ENCODE results near the gene DAND5.
"Not testable (repeated sequence)": the region's sequence is repeated elsewhere in the genome, so short reads cannot be mapped to it uniquely, and the experiment has no call there.

The DAND5 gene

GRCh38 chr19:12948612-12949362, 20.6 kb upstream of the DAND5 start:
- Histone ChIP-seq H3K27ac (ENCODE audit: poor library complexity, severe bottlenecking) (no peak overlapping the region), H3K27me3 (ENCODE audit: insufficient read depth, poor library complexity, severe bottlenecking) (no peaks in the 10 kb centered on the region), H3K36me3 (ENCODE audit: low read depth) (peaks cover 87% of the 10 kb centered on the region), H3K4me1 (ENCODE audit: insufficient read depth, poor library complexity, severe bottlenecking) (peaks cover 16% of the 10 kb centered on the region), H3K4me3 (ENCODE audit: severe bottlenecking) (no peak overlapping the region), H3K9me3 (ENCODE audit: severe bottlenecking) (no peaks in the 10 kb centered on the region)
- ATAC-seq (ENCODE audit: low read depth), result no peak
- no peak for TF ChIP-seq CTCF (IDR thresholded peaks at IDR 0.05; ENCODE audit: poor library complexity, severe bottlenecking)
- DNase-seq (ENCODE audit: low spot score), result no peak

- no peaks in the 10 kb centered on the region for H3K9me3 ChIP-seq (ENCODE audit: severe bottlenecking)
- DNase-seq (ENCODE audit: low spot score) (no peak), ATAC-seq (ENCODE audit: low read depth) (no peak)
- no peak overlapping the region for H3K4me3 ChIP-seq (ENCODE audit: severe bottlenecking)
- peaks cover 88% of the 10 kb centered on the region for H3K36me3 ChIP-seq (ENCODE audit: low read depth)
- peaks cover 18% of the 10 kb centered on the region for H3K4me1 ChIP-seq (ENCODE audit: insufficient read depth, poor library complexity, severe bottlenecking)
- no peak for TF ChIP-seq CTCF (IDR thresholded peaks at IDR 0.05; ENCODE audit: poor library complexity, severe bottlenecking)
- no peak overlapping the region for H3K27ac ChIP-seq (ENCODE audit: poor library complexity, severe bottlenecking)
- H3K27me3 ChIP-seq (ENCODE audit: insufficient read depth, poor library complexity, severe bottlenecking), result no peaks in the 10 kb centered on the region
These were observed 19.8 kb upstream of the DAND5 start for GRCh38 chr19:12949363-12950283.

DNA sequence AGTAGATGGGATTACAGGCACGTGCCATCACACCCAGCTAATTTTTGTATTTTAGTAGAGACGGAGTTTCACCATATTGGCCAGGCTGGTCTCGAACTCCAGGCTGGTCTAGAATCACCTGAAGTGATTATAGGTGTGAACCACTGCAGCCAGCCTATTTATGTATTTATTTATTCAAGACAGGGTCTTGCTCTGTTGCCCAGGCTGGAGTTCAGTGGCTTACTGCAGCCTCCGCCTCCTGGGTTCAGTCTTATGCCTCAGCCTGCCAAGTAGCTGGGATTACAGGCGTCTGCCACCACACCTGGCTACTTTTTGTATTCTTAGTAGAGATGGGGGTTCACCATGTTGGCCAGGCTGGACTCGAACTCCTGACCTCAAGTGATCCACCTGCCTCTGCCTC, 17.3 kb upstream of the DAND5 start:
- H3K27me3 ChIP-seq (ENCODE audit: insufficient read depth, poor library complexity, severe bottlenecking); H3K4me3 ChIP-seq (ENCODE audit: severe bottlenecking); DNase-seq (ENCODE audit: low spot score); H3K27ac ChIP-seq (ENCODE audit: poor library complexity, severe bottlenecking); ATAC-seq (ENCODE audit: low read depth); H3K9me3 ChIP-seq (ENCODE audit: severe bottlenecking): not testable (repeated sequence)
- Histone ChIP-seq H3K4me1 (ENCODE audit: insufficient read depth, poor library complexity, severe bottlenecking) (peaks cover 28% of the 10 kb centered on the region), H3K36me3 (ENCODE audit: low read depth) (peaks cover 83% of the 10 kb centered on the region)

DNA sequence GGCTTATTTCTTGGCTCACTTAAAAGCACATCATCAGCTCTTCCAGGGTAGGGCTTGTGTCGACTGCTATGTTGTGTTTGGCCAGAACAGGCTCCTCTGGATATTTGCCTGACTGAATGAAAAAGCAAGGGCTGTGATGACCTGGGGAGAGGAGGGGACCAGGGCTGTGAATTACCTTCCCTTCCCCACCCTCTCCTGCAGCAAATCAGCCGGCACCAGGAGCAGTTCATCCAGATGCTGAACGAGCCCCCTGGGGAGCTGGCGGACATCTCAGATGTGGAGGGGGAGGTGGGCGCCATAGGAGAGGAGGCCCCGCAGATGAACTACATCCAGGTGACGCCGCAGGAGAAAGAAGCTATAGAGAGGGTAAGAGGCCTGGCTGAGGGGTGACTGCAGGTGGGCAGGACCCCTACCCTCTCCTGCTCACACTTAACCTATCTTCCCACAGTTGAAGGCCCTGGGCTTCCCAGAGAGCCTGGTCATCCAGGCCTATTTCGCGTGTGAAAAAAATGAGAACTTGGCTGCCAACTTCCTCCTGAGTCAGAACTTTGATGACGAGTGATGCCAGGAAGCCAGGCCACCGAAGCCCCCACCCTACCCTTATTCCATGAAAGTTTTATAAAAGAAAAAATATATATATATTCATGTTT, 16.8 kb upstream of the DAND5 start:
- H3K27me3 ChIP-seq (ENCODE audit: insufficient read depth, poor library complexity, severe bottlenecking), result no peaks in the 10 kb centered on the region
- no peaks in the 10 kb centered on the region for H3K9me3 ChIP-seq (ENCODE audit: severe bottlenecking)
- H3K4me3 ChIP-seq (ENCODE audit: severe bottlenecking), result no peak overlapping the region
- ATAC-seq (ENCODE audit: low read depth), result 0 out of 3 replicates have a peak, but pooled peaks have one; percentile 5
- H3K4me1 ChIP-seq (ENCODE audit: insufficient read depth, poor library complexity, severe bottlenecking), result peaks cover 22% of the 10 kb centered on the region
- H3K27ac ChIP-seq (ENCODE audit: poor library complexity, severe bottlenecking), result peak overlapping the region; percentile 75
- TF ChIP-seq CTCF (IDR thresholded peaks at IDR 0.05; ENCODE audit: poor library complexity, severe bottlenecking), result no peak
- peaks cover 77% of the 10 kb centered on the region for H3K36me3 ChIP-seq (ENCODE audit: low read depth)
- DNase-seq (ENCODE audit: low spot score), result no peak

- Histone ChIP-seq H3K9me3 (ENCODE audit: severe bottlenecking) (no peaks in the 10 kb centered on the region), H3K4me3 (ENCODE audit: severe bottlenecking) (no peak overlapping the region), H3K27me3 (ENCODE audit: insufficient read depth, poor library complexity, severe bottlenecking) (no peaks in the 10 kb centered on the region), H3K4me1 (ENCODE audit: insufficient read depth, poor library complexity, severe bottlenecking) (peaks cover 21% of the 10 kb centered on the region), H3K36me3 (ENCODE audit: low read depth) (peaks cover 71% of the 10 kb centered on the region), H3K27ac (ENCODE audit: poor library complexity, severe bottlenecking) (peak overlapping the region; percentile 75)
- DNase-seq (ENCODE audit: low spot score) (no peak), ATAC-seq (ENCODE audit: low read depth) (no peak)
- TF ChIP-seq CTCF (IDR thresholded peaks at IDR 0.05; ENCODE audit: poor library complexity, severe bottlenecking), result no peak
These were observed 16.1 kb upstream of the DAND5 start for GRCh38 chr19:12953138-12953798.
